AG08396 (cell line): ENCODE results near the gene USP2.

ENCODE experiments used
- DNase-seq: peaks from one replicate; pipeline ENCODE4 v3.0.0; 2012; ENCODE audit warnings: low spot score, mixed read lengths

The USP2 gene

DNA sequence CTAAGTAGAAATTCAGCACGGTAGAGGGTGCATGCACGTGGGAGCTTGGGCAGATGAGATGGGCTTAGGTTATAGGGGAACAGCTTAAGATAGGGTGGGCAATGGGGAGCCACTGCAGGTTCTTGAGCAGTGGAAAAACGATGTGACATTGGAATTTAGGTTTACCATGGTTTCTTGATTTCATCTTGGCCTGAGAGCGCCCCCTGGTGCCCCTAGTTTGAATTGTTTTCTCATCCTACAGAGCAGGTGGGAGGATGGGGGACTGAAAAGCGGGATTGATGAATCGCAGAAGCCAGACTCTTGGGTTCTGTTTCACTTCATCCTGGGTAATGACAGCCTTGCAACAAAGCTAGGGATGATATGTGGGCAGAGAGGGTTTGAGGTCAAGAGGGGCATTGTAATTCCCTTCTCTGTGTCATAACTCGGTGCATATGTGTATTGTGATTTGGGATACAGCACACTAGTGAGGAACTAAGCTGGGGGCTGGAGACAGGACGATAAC is 57.9 kb downstream of the USP2 start:
- peak; percentile 74 for DNase-seq

- no peak for DNase-seq
These were observed 58.5 kb downstream of the USP2 start for GRCh38 chr11:119322921-119323531.

DNA sequence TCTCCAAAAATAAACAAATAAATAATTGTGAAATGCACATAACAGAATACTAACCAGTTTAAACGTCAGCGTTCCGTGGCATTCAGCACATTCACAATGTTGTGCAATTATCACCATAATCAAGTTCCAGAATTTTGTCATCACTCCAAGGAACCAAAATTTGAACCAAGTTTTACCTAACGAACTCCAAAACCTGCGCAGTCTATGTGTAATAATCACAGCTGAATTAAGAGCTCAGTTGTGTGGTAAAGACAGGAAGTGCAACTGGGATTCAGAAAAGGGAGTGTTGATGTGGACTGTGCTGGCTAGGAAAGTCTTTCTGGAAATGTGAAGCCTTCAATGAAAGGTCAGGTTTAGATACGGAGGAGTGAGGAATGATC is 59.1 kb downstream of the USP2 start:
- DNase-seq, result no peak

GRCh38 chr11:119320776-119321524 is 60.5 kb downstream of the USP2 start:
- peak; percentile 82 for DNase-seq

DNA sequence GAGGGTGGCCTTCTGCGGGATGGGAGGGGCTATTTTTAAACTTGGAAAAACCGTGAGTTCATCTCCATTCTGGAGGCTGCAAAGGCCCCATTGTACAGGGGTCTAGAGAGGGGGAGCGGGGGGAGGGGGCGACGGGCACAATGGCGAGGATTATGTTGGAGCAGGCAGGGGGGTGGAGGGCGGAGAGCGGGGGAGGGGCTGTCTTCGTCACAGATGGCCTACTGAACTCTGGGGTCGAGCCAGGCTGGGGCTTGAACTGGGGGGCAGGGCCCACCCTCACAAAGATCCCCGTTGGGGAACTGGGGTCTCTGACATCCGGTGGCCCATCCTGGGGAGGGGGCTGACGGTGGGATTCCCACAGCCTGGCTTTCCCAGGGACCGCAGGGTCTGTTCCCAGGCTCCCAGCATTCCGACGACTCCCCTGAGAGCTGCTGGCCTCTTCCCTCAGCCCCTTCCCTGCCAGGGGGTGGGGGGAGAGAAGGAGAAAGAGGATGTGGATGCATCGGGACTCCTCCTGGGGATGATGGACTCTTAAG is 61.2 kb downstream of the USP2 start:
- DNase-seq, result no peak

DNA sequence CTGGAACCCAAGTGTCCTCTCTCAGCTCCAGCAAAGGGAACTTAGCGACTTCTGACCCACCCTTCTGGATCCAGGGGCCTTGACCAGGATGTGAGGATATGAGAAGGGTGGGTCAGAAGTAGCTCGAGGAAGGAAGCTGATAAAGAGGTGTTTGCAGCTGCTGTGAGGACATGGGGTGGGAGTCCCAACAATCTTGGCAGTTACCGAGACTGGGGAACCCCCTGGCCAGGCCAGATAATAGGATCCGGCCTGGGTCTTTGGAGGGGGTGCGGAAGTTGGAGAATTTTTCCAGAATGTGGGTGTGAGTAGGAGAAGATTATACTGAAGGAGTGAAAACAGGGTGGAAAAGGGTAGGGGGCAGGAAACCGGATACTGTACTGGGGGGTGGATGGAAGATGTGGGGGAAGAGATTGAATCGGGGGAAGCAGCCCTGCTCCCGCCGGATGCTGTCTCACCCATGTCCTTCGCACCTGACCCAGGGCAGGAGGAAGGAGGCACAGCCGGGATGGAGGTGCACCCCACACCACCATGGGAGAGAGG is 61.7 kb downstream of the USP2 start:
- DNase-seq, result no peak

DNA sequence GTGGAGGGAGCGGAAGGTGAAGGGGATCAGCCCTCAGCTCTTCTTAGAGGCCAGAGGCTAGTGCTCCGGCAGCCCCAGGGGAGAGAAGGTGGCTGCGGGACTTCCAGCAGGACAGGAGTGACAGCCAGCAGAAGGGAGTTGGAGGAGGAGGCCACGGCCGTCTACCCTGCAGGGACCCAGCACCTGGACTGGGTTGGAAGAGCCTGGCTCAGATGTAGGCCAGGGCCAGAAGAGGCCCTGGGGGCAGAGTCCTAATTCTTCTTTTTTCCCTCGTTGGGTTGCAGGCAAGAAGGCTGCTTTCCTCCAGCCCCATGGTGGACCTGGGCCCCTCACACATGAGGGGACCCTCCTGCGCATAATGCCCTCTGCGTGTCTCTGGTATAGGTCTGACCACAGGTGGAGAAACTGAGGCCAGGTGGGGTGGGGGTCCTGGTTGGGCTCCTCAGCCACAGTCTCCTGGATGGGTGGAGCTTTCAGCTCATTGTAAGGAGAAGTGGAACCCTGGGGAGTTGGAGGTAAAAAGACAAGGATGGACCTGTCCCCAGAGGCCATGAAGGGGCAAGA is 62.3 kb downstream of the USP2 start:
- no peak for DNase-seq

DNA sequence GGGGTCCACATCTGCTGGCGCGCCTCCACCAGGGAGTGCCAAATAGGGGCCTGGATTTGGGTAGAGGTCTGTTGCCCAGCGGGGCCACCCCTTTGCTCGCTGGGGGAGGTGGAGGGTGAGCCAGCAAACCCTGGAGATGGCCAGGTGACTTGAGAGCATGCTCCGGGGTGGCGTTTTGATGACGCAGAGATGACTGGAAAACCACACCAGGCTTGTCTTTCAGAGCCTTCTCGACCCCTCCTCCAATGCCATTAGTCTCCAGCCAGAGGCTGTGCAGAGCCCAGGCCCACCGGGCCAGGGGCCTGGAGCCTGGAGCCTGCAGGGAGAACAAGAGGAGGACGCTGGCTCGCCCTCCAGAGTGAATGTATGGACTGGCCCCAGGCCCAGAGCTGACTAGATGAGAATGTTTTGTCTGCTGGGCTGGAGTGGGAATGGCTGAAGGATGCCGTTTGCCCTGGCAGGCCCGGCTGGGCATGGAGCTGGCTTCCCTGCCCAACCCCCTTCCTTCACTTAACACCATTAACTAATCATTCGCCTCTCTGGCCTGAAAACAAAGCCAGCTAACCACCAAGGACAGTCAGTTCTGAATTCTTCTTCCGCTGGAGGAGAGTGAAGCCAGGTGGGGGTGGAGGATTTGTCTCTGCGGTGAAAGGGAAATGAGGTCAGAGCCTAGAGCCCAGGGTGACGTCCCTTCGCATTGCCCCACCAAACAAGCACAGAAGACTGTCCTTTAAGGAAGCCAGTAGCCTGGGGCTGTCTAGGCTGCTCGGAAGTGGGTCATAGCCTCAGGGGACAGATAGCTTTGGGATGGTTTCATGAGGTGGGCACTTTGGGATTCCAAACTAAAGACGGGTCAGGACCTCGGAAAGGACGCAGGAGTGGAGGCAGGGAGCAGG is 63.0 kb downstream of the USP2 start:
- DNase-seq, result peak; percentile 51

GRCh38 chr11:119317592-119318239 is 63.8 kb downstream of the USP2 start:
- no peak for DNase-seq

- peak; percentile 79 for DNase-seq
These were observed 64.5 kb downstream of the USP2 start, which contains the start of gene MCAM for GRCh38 chr11:119316729-119317591. Gene MCAM (minus strand): TSS chr11:119317130. CDS start chr11:119317101, 29 bp downstream.

DNA sequence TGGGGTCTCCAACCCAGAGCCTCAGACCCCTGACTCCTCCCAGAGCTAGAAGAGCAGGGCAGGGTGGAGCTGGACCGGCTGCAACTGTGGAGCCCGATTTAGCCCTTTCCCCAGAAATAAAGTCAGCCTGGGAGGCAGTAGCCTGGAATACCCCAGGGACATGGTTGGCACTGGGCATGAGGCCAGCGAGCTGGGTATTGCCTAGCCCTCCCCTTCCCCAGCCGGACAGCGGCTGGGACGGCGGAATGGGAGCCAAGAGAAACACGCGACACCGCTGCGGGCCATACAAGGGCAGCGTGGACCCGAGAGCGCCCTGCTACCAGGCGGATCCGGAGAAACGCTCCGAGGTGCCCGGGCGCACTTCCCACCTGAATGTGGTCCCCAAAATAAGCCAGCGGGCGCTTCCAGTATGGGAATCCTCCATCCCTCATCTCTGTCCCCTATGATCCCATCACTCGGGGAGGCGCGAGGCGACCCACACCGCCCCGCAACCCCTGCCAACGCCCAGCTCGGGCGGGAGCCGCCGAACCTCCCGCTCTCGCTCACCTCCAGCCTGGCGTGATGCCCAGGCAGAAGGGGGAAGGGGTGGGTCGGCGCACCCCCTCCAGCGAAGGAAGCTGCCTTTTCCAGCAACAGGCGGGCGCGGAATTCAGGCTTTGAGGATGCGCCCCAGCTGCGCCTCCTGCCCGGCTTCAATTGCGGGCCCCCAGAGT is 65.3 kb downstream of the USP2 start:
- DNase-seq, result no peak

- peak; percentile 49 for DNase-seq
These were observed 66.1 kb downstream of the USP2 start for GRCh38 chr11:119315131-119316015.

- no peak for DNase-seq
These were observed 66.8 kb downstream of the USP2 start for GRCh38 chr11:119314726-119315125.

- DNase-seq, result no peak
These were observed 70.8 kb downstream of the USP2 start for GRCh38 chr11:119310682-119311052.

DNA sequence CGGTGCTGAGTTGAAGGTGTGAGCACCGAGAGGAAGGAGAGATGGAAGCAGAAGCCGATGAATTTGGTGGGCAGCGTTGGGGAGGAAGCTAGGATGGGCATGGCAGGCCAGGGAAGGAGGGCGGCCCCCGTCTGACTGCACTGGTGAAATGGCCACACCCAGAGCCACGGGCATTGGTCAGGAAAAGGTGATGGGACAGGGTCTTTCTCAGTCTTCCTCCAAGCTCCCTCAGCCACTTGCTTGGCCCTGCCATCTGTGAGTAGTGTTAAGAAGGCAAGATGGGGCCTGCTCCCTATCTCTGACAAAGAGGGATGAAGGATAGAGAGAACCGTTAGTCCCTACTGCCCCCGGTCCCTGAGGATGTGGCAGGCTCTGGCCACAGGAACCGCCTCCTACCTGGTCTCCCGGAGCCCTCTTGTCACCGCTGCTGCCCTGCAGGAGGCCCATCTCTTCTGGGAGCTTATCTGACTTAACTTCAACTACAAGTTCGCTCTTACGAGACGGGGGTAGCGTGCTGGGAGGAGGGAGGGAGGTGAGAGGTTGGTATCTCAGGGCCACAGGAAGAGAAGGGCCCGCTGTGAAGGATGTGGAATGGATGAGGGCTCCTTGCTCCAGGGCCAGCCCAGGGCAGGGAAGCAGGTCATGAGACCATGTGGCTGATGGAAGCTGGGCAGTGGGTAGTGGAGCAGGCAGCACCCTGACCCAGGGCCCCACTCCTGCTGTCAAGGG is 71.4 kb downstream of the USP2 start:
- no peak for DNase-seq

DNA sequence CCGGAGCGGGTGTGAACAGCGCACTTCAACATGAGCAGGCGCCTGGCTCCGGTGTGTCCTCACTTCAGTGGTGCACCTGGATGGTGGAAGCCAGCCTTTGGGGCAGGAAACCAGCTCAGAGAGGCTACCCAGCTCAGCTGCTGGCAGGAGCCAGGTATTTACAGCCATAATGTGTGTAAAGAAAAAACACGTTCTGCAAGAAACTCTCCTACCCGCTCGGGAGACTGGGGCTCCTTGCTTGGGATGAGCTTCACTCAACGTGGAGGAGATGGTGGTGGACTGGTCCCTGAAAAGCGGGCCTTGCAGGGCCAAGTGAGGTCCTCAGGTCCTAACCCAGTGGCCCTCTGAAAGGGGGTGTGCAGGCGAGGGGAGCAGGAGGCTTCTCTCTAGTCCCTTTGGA is 72.1 kb downstream of the USP2 start:
- DNase-seq, result no peak

DNA sequence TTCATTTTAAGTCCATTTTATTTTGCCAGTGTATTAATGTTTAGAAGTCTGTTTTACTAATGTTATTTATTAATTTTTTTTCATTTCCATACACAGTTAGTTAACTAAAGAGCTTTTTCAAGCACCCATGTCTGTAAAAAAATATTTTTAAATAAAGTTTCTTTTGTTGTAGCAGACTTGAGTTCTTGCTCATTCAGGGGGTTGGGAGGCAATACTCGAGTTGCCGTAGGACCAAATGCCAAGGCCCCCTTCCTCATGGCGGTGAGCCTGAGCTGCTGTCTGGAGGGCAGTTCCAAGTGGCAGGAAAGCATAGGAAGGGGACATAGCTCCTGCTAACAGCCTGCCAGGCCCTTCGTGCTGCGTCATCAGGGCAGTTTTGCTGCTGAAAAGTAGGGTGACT is 73.5 kb downstream of the USP2 start:
- DNase-seq, result no peak

- no peak for DNase-seq
These were observed 74.3 kb downstream of the USP2 start for GRCh38 chr11:119307219-119307618.
